CD4-positive, alpha-beta T cell treated with Interleukin-12 subunit alpha and Interleukin-12 subunit beta, for 1 hour (primary cell): ENCODE results near the gene FCHSD2.

Experiments
- DNase-seq: peaks from one replicate; pipeline ENCODE4 v3.0.0-alpha.2; 2020

The FCHSD2 gene

DNA sequence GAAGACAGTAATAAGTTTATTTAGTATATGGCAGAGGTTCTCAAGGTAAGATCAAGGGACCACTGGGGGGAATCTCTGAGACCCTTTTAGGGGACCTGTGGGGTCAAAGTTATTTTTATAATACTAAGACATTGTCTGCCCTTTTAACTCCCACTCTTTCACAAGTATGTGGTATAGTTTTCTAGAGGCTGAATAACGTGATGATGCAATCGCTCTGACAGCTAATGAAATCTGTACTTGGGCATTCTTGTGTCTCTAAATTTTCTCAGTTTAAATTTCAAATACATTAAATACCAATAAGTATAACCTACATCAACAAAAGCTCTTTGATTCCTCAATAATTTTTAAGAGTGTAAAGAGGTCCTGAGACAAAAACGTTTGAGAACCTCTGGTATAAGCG, 180.0 kb downstream of the FCHSD2 start:
- no peak for DNase-seq

DNA sequence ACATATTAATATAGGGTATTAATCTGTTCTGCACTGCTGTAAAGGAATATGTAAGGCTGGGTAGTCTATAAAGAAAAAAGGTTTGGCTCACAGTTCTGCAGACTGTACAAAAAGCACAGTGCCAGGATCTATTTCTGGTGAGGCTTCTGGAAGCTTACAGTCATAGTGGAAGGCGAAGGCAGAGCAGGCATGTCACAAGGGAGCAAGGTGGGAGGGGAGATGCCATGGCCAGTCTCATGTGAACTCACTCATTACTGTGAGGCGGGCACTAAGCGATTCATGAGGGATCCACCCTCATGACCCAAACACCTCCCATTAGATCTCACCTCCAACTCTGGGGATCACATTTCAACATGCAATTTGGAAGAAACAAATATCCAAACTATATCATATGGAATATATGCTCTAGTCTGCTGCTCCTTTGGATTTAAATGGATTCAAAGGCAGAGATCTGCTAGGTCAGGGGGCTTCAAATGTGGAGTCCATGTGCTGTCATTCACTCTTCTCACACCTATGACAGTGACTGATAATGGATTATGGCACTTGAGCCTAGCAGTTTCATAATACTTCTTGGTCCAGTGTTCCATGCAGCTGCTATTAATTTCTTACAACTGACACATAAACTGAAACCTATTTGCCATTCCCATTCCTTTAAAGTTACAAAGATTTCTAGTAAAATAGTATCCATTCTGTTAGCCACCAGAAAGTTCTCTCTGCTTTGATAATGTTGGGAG, 182.0 kb downstream of the FCHSD2 start:
- DNase-seq, result no peak

GRCh38 chr11:72958791-72959190, 183.3 kb downstream of the FCHSD2 start:
- DNase-seq, result no peak

DNA sequence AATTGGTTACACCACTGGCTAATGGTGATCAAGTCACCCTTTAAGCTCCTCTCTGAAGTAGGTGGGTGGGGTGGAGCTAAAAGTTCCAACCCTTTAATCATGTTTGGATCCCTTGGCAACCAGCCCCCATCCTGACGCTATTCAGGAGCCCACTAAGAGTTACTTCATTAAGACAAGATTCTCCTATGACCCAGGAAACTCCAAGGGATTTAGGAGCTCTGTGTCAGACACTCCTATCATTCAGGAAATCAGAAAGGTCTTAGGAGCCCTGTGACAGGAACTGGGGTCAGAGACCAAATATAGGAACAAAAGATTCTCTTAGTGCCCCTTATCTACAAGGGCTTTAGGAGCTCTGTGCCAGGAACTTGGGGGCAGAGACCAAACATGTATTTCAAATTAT, 186.7 kb downstream of the FCHSD2 start:
- no peak for DNase-seq

GRCh38 chr11:72954860-72955259, 187.3 kb downstream of the FCHSD2 start:
- no peak for DNase-seq

- DNase-seq, result no peak
Measured at GRCh38 chr11:72953637-72954036, 188.5 kb downstream of the FCHSD2 start.

GRCh38 chr11:72951888-72952287, 190.2 kb downstream of the FCHSD2 start:
- no peak for DNase-seq

DNA sequence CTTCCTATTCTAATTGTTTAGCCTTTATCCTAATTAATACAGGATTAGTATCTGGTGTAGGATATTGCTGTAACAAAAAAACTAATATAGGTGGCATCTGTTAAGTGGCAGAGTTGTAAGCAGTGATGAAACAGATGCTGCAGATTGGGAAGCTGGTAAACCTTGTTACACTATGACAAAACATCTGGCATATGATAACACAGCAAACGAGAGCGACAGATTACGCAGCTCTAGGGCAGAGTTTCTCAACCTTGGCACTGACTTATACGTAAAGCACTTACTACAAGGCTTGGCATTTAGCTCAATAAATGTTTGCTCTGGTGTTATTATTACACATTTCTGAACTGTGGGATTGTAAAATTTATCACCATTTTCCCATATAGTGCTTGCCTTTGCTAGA, 190.9 kb downstream of the FCHSD2 start:
- no peak for DNase-seq

DNA sequence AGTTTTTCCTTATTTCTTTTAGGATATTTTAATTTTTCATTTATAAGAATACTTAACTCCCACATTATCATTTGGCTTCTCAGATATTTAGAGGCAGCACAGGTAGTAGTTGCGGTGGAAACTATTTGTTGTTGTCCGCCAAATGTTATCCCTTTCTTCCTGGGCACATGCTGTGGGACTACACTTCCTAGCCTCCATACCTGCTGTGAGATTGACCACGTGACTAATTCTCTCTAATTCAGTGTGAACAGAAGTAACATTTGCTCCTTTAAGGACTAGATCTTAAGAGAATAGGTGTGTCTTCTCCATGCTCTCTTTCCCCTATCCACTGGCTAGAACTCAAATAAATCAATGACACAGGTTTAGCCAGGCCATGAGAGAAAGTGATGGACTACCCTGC, 191.4 kb downstream of the FCHSD2 start:
- DNase-seq, result no peak

GRCh38 chr11:72947229-72947628, 194.9 kb downstream of the FCHSD2 start:
- no peak for DNase-seq

DNA sequence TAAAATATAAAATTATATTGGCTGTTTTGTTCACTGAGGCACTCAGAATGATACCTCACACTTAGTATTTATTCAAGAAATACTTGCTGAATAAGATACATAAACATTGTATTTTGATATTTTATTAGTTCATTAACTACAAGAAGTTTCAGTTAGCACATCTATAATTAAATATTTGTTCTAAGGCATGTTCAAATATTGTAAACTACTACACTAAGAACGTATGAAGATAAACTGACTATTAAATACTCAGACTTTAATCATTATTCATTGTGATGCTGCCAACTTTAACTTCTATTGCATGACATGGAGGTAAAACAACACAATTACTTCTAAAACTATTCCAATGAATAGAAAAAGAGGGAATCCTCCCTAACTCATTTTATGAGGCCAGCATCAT, 198.5 kb downstream of the FCHSD2 start:
- DNase-seq, result no peak

GRCh38 chr11:72940417-72940816, 201.7 kb downstream of the FCHSD2 start:
- DNase-seq, result no peak

- DNase-seq, result no peak
Measured at GRCh38 chr11:72939031-72939430, 203.1 kb downstream of the FCHSD2 start.

GRCh38 chr11:72937439-72937838, 204.7 kb downstream of the FCHSD2 start:
- DNase-seq, result no peak

DNA sequence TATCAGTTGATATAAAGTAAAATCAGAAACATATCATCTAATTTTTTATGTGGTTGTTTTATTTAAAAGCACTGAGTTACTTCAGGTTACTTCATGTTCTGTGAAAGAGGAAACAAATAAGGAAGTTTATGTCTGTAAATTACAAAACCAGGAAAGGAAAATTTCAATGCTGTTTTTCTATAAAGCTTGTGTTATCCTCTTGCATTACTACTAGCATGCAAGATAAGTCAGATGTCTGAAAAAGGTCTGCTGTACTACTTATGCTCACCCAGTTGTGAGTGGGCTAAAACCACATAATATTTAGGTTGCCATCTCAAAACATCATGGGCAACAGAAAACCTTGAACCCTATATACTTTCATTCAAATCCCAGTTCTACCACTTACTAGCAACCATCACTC, 206.4 kb downstream of the FCHSD2 start:
- DNase-seq, result no peak

DNA sequence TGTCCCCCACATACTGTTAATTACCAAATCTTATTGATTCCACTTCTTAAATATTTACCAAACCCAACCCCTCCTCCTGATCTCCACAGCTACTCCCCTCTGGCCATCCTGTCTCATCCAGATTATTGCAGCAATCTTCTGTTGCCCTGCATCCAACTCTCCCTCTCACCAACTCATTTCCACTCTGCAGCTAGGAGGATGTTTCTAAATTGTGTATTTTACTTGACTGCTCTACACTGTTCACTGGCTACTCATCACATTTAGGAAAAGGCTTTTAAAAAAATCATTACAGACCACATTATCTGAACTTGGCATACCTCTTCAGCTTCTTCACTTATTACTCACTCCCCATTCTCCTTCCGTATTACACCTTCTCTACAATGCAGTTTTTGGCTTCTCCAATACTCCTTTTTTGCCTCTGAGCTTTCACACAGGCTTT, 210.0 kb downstream of the FCHSD2 start:
- no peak for DNase-seq

DNA sequence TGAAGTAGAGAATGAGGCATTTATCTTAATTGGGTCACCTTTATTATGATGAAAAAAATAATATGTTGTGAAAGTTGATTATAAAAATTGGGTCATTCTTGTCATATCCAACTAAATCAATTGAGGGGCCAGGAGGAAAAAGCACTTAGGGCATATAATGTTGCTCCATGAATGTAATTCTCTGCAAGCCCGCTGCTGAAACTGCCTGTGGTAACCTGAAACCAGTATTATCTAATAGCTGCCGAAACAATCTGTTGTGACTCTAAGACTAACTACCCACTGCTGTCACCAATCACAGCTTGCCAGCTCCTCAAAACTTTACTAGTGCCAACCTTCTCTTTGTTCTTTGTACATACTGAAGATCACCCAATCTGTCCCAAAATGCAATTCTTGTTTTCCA, 212.1 kb downstream of the FCHSD2 start:
- no peak for DNase-seq

DNA sequence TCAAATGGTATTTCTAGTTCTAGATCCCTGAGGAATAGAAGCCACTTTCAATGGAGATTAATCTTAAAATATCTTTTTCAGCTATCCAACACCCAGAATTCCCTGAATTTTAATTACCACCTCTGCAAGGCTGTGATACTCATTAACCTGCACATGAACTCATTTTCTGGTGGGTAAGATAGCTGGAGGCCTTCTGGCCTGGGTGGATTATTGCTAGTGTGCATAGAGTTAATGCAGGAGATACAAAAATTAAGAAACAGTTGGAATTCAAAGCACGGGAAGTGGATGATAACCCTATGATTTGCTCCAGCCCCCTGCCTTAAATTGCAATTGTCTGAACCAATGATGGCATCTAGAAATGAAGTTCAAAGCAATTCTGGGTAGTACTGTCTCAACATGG, 212.9 kb downstream of the FCHSD2 start:
- DNase-seq, result no peak

DNA sequence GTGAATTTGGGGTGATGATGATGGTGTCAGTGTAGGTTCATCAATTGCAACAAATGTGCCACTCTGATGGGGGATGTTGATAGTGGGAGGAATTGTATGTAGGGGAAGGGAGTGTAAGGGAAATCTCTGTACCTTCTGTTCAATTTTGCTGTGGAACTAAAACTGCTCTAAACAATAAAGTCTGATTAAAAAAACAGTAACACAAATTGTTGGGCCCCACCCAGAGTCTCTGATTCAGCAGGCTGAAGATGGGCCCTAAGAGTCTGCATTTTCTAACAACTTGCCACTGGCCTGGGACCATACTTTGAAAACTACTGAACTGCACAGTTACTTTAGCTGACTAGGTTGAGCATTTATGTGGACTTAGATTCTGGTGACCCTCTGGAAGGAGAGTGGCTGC, 214.7 kb downstream of the FCHSD2 start:
- DNase-seq, result no peak

- DNase-seq, result no peak
Measured at GRCh38 chr11:72926076-72926475, 216.0 kb downstream of the FCHSD2 start.

GRCh38 chr11:72925656-72926055, 216.5 kb downstream of the FCHSD2 start:
- no peak for DNase-seq

- peak; percentile 50 for DNase-seq
Measured at GRCh38 chr11:72924568-72925190, 217.4 kb downstream of the FCHSD2 start.

GRCh38 chr11:72921028-72921716, 220.9 kb downstream of the FCHSD2 start:
- no peak for DNase-seq

DNA sequence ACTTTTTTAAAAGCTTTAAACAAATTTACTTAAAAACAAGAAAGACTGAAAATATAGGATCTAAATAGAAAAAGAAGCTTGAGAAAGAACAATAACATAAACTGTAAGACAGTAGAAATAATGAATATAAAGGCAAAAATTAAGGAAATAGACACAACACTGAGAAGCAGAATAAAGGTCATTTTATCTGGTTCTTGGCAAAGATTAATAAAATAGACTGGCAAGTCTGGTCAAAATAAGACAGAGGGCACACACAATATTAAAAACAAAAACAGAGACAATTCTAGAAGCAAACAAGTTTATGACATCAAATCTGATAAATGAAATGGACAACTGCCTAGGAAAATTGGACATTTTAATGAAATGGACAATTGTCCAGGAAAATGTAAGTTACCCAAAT, 222.1 kb downstream of the FCHSD2 start:
- no peak for DNase-seq
